Stimulated activated naive CD8-positive, alpha-beta T cell treated with anti-CD3 and anti-CD28 coated beads, Interleukin-15, Interleukin-2, amounts not matched to agents 100 ng/mL and 50 ng/mL, for 24 hours (primary cell): Measurements from ENCODE around the gene CYB561A3.

ENCODE experiments used
- H3K27ac Mint-ChIP-seq: one replicate; pipeline ENCODE4 v1.8.0; 2021; ENCODE audit warnings: mild to moderate bottlenecking, mixed read lengths
- H3K27me3 Mint-ChIP-seq: one replicate; pipeline ENCODE4 v1.8.0; 2021; ENCODE audit warnings: mixed read lengths
- H3K36me3 Mint-ChIP-seq: one replicate; pipeline ENCODE4 v1.8.0; 2021; ENCODE audit warnings: low read depth, mixed read lengths
- H3K4me1 Mint-ChIP-seq: one replicate; pipeline ENCODE4 v1.8.0; 2021; ENCODE audit warnings: low read depth, mixed read lengths
- H3K4me3 Mint-ChIP-seq: one replicate; pipeline ENCODE4 v1.8.0; 2021; ENCODE audit warnings: mild to moderate bottlenecking, mixed read lengths
- H3K9me3 Mint-ChIP-seq: one replicate; pipeline ENCODE4 v1.8.0; 2021; ENCODE audit warnings: mixed read lengths

The CYB561A3 gene

GRCh38 chr11:61331651-61332050 is 30.0 kb downstream of the CYB561A3 start:
- Mint-ChIP-seq H3K4me3 (peak overlapping the region; percentile 98), H3K27me3 (no peaks in the 10 kb centered on the region), H3K4me1 (peaks cover 77% of the 10 kb centered on the region), H3K36me3 (peaks cover 46% of the 10 kb centered on the region), H3K27ac (peak overlapping the region; percentile 98), H3K9me3 (no peaks in the 10 kb centered on the region)

- H3K4me3 Mint-ChIP-seq = no peak overlapping the region
Measured at GRCh38 chr11:61329871-61330270, 31.8 kb downstream of the CYB561A3 start.

GRCh38 chr11:61328351-61328750 is 33.3 kb downstream of the CYB561A3 start:
- H3K27ac Mint-ChIP-seq = no peak overlapping the region
- no peaks in the 10 kb centered on the region for H3K27me3 Mint-ChIP-seq
- H3K36me3 Mint-ChIP-seq = peaks cover 75% of the 10 kb centered on the region
- H3K9me3 Mint-ChIP-seq = no peaks in the 10 kb centered on the region
- peaks cover 49% of the 10 kb centered on the region for H3K4me1 Mint-ChIP-seq
- H3K4me3 Mint-ChIP-seq = no peak overlapping the region

More at GRCh38 chr11:61329871-61330270, 31.8 kb downstream of the CYB561A3 start:
- Mint-ChIP-seq H3K9me3 (no peaks in the 10 kb centered on the region), H3K27ac (no peak overlapping the region), H3K27me3 (no peaks in the 10 kb centered on the region), H3K36me3 (peaks cover 63% of the 10 kb centered on the region), H3K4me1 (peaks cover 63% of the 10 kb centered on the region)

- Mint-ChIP-seq H3K4me1 (peaks cover 47% of the 10 kb centered on the region), H3K9me3 (no peaks in the 10 kb centered on the region), H3K27ac (no peak overlapping the region), H3K4me3 (no peak overlapping the region), H3K27me3 (no peaks in the 10 kb centered on the region), H3K36me3 (peaks cover 81% of the 10 kb centered on the region)
Measured at GRCh38 chr11:61327669-61328071, 34.0 kb downstream of the CYB561A3 start.

GRCh38 chr11:61325649-61326414 is 35.9 kb downstream of the CYB561A3 start:
- Mint-ChIP-seq H3K27me3 (no peaks in the 10 kb centered on the region), H3K9me3 (no peaks in the 10 kb centered on the region), H3K4me3 (no peak overlapping the region), H3K4me1 (peaks cover 30% of the 10 kb centered on the region), H3K27ac (no peak overlapping the region), H3K36me3 (peaks cover 82% of the 10 kb centered on the region)

GRCh38 chr11:61315260-61315659 is 46.4 kb downstream of the CYB561A3 start:
- H3K36me3 Mint-ChIP-seq = peaks cover 68% of the 10 kb centered on the region
- no peak overlapping the region for H3K27ac Mint-ChIP-seq
- no peaks in the 10 kb centered on the region for H3K9me3 Mint-ChIP-seq
- peaks cover 4% of the 10 kb centered on the region for H3K4me1 Mint-ChIP-seq
- H3K4me3 Mint-ChIP-seq = no peak overlapping the region
- H3K27me3 Mint-ChIP-seq = no peaks in the 10 kb centered on the region

GRCh38 chr11:61310749-61311148 is 50.9 kb downstream of the CYB561A3 start:
- Mint-ChIP-seq H3K4me3 (no peak overlapping the region), H3K27me3 (no peaks in the 10 kb centered on the region), H3K4me1 (peaks cover 8% of the 10 kb centered on the region), H3K27ac (no peak overlapping the region), H3K9me3 (no peaks in the 10 kb centered on the region), H3K36me3 (peaks cover 42% of the 10 kb centered on the region)

GRCh38 chr11:61309739-61310138 is 51.9 kb downstream of the CYB561A3 start:
- Mint-ChIP-seq H3K36me3 (peaks cover 38% of the 10 kb centered on the region), H3K27ac (peak overlapping the region; percentile 49), H3K27me3 (no peaks in the 10 kb centered on the region), H3K4me3 (no peak overlapping the region), H3K9me3 (no peaks in the 10 kb centered on the region), H3K4me1 (peaks cover 8% of the 10 kb centered on the region)

GRCh38 chr11:61309141-61309540 is 52.5 kb downstream of the CYB561A3 start:
- H3K27me3 Mint-ChIP-seq = no peaks in the 10 kb centered on the region
- H3K4me1 Mint-ChIP-seq = peaks cover 8% of the 10 kb centered on the region
- H3K27ac Mint-ChIP-seq = no peak overlapping the region
- H3K9me3 Mint-ChIP-seq = no peaks in the 10 kb centered on the region
- peaks cover 37% of the 10 kb centered on the region for H3K36me3 Mint-ChIP-seq
- no peak overlapping the region for H3K4me3 Mint-ChIP-seq

- Mint-ChIP-seq H3K27ac (no peak overlapping the region), H3K36me3 (peaks cover 42% of the 10 kb centered on the region), H3K4me1 (peaks cover 8% of the 10 kb centered on the region), H3K4me3 (no peak overlapping the region), H3K9me3 (no peaks in the 10 kb centered on the region), H3K27me3 (no peaks in the 10 kb centered on the region)
Measured at GRCh38 chr11:61307354-61307753, 54.3 kb downstream of the CYB561A3 start.

- H3K27me3 Mint-ChIP-seq = no peaks in the 10 kb centered on the region
- H3K27ac Mint-ChIP-seq = no peak overlapping the region
- H3K4me3 Mint-ChIP-seq = no peak overlapping the region
- H3K9me3 Mint-ChIP-seq = no peaks in the 10 kb centered on the region
- H3K36me3 Mint-ChIP-seq = peaks cover 46% of the 10 kb centered on the region
- peaks cover 8% of the 10 kb centered on the region for H3K4me1 Mint-ChIP-seq
Measured at GRCh38 chr11:61306221-61306620, 55.5 kb downstream of the CYB561A3 start.

GRCh38 chr11:61305417-61305816 is 56.3 kb downstream of the CYB561A3 start:
- H3K4me1 Mint-ChIP-seq = peaks cover 5% of the 10 kb centered on the region
- H3K4me3 Mint-ChIP-seq = no peak overlapping the region
- no peaks in the 10 kb centered on the region for H3K9me3 Mint-ChIP-seq
- no peak overlapping the region for H3K27ac Mint-ChIP-seq
- no peaks in the 10 kb centered on the region for H3K27me3 Mint-ChIP-seq
- peaks cover 50% of the 10 kb centered on the region for H3K36me3 Mint-ChIP-seq

- Mint-ChIP-seq H3K27ac (no peak overlapping the region), H3K27me3 (no peaks in the 10 kb centered on the region), H3K9me3 (no peaks in the 10 kb centered on the region), H3K36me3 (peaks cover 58% of the 10 kb centered on the region), H3K4me1 (peaks cover 8% of the 10 kb centered on the region), H3K4me3 (no peak overlapping the region)
Measured at GRCh38 chr11:61303725-61304124, 58.0 kb downstream of the CYB561A3 start.

GRCh38 chr11:61302550-61302949 is 59.1 kb downstream of the CYB561A3 start:
- peaks cover 20% of the 10 kb centered on the region for H3K4me1 Mint-ChIP-seq
- no peaks in the 10 kb centered on the region for H3K27me3 Mint-ChIP-seq
- H3K36me3 Mint-ChIP-seq = peaks cover 68% of the 10 kb centered on the region
- H3K4me3 Mint-ChIP-seq = no peak overlapping the region
- no peaks in the 10 kb centered on the region for H3K9me3 Mint-ChIP-seq
- no peak overlapping the region for H3K27ac Mint-ChIP-seq
